DOHH2 (cell line): ENCODE data around the gene UVSSA.

Source experiments
- CTCF ChIP-seq: fragments of 200-600 bp; sonication (generic); IDR thresholded peaks from one replicate; pipeline ENCODE4 v1.5.1; 2014; ENCODE audit warnings: antibody characterized with exemption, mild to moderate bottlenecking, low read depth, low read length; ENCODE audit not compliant: poor library complexity, severe bottlenecking
- EZH2phosphoT487 ChIP-seq: fragments of 200-600 bp; sonication (generic); IDR thresholded peaks from 2 replicates; pipeline ENCODE4 v1.6.1; 2017; ENCODE audit warnings: borderline replicate concordance, mild to moderate bottlenecking, antibody characterized with exemption, low read length, moderate library complexity, mixed read lengths

GRCh38 chr4:1362046-1362445, 15.0 kb downstream of the UVSSA start:
- TF ChIP-seq CTCF (no peak), EZH2phosphoT487 (no peak)
